COLO829 (cell line): ENCODE data around the gene MC5R.
"Not testable (repeated sequence)": the region's sequence is repeated elsewhere in the genome, so short reads cannot be mapped to it uniquely, and the experiment has no call there.

Source experiments
- DNase-seq: peaks from one replicate; pipeline ENCODE4 v3.0.0; 2012; ENCODE audit warnings: low spot score

Gene MC5R

GRCh38 chr18:13849791-13850190 is 25.8 kb downstream of the MC5R start:
- DNase-seq: no peak

- DNase-seq: not testable (repeated sequence)
Measured at GRCh38 chr18:13862898-13863297, 38.9 kb downstream of the MC5R start.

GRCh38 chr18:13868501-13869271 is 44.7 kb downstream of the MC5R start:
- no peak for DNase-seq

- DNase-seq: no peak
Measured at GRCh38 chr18:13871701-13872100, 47.8 kb downstream of the MC5R start.

GRCh38 chr18:13872373-13872772 is 48.4 kb downstream of the MC5R start:
- no peak for DNase-seq

- DNase-seq: no peak
Measured at GRCh38 chr18:13872932-13873331, 49.0 kb downstream of the MC5R start.

GRCh38 chr18:13874558-13874957 is 50.6 kb downstream of the MC5R start:
- DNase-seq: no peak
